ENCODE measurements around the gene CCDC74A.

GRCh38 chr2:131516011-131516410, 11.7 kb upstream of the CCDC74A start:
- TF ChIP-seq PATZ1 (CRISPR knock-in tag; IDR thresholded peaks at IDR 0.05; ENCODE audit: borderline replicate concordance) (no peak), ESRRG (CRISPR knock-in tag; IDR thresholded peaks at IDR 0.05) (no peak), ISL1 (CRISPR knock-in tag; IDR thresholded peaks at IDR 0.05) (no peak), CREB5 (CRISPR knock-in tag; IDR thresholded peaks at IDR 0.05; ENCODE audit: low read depth) (no peak), CSRNP3 (CRISPR knock-in tag; IDR thresholded peaks at IDR 0.05) (no peak), RARB (CRISPR knock-in tag; IDR thresholded peaks at IDR 0.05) (no peak)
